ENCODE data around the gene IL2RG. TPM values are rescaled to one million over a fixed set of nuclear protein-coding genes. Genes with fewer than 3 reads are reported as not detected.

IL2RG gene
- total RNA-seq, 1 experiment from 2014 or later = not detected

DNA sequence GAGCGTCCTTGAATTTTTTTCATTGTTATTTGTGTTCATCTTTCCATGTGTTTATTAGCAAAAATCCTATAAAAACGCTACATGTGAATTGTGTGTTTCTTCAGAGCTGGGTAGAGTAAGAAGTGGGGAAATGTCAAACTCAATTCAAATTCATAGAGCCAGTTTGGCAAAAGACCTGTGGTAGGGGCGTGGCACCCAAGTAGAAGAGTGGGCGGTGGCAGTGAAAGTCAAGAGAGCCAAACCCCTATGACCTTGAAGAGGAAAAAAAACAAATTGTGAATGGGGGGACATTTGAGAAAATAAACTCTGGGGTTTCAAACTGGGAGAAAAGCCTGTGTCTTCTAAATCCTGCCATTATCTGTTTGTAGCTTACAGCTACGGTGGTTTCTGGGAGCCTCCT is 20.1 kb downstream of the IL2RG start:
- Mint-ChIP-seq H3K27me3 (ENCODE audit: low read depth) (peaks cover 12% of the 10 kb centered on the region), H3K36me3 (ENCODE audit: insufficient read depth in 1 of 3, low read depth in 3 of 3) (peaks cover 0 to 7% (median 0%) of the 10 kb centered on the region in 3 experiments; a peak in 3 of 7 replicates), H3K4me3 (no peak overlapping the region), H3K9me3 (peaks cover 53 to 66% of the 10 kb centered on the region in 2 experiments), H3K4me1 (peaks cover 3 to 5% of the 10 kb centered on the region in 2 experiments), H3K27ac (no peak overlapping the region)
- Histone ChIP-seq H3K23ac (ENCODE audit: insufficient read length, low read depth, low read length) (no peak overlapping the region), H3K9ac (ENCODE audit: extremely low read depth, insufficient read length, low read length) (no peak overlapping the region), H3K79me1 (ENCODE audit: insufficient read depth, low read depth, low read length, poor library complexity, severe bottlenecking) (no peaks in the 10 kb centered on the region), H3T11ph (ENCODE audit: low read length) (no peak overlapping the region), H3K4me1 (ENCODE audit: insufficient read depth, low read length) (no peaks in the 10 kb centered on the region), H2BK15ac (ENCODE audit: low read depth, low read length) (no peak overlapping the region), H4K91ac (ENCODE audit: insufficient read length, low read depth, low read length) (no peak overlapping the region), H3K9me3 (ENCODE audit: control insufficient read depth, low read depth, low read length) (peaks cover 16% of the 10 kb centered on the region), H3K14ac (ENCODE audit: insufficient read depth, low read length) (no peak overlapping the region), H4K5ac (ENCODE audit: insufficient read length, low read depth, low read length) (no peak overlapping the region), H3K79me2 (ENCODE audit: insufficient read depth, low read length) (no peaks in the 10 kb centered on the region), H2AFZ (ENCODE audit: low read length) (no peak overlapping the region), H3K4ac (ENCODE audit: low read depth, low read length) (no peak overlapping the region), H3K18ac (ENCODE audit: insufficient read length, low read depth, low read length) (no peak overlapping the region), H4K20me1 (ENCODE audit: control insufficient read depth, insufficient read depth, insufficient read length) (no peaks in the 10 kb centered on the region), H2BK12ac (ENCODE audit: insufficient read length, low read depth, low read length) (no peak overlapping the region), H2BK120ac (ENCODE audit: low read depth, low read length, poor library complexity, severe bottlenecking) (no peak overlapping the region), H4K8ac (replicated peaks; ENCODE audit: insufficient read length, low read depth, low read length) (no peak overlapping the region), H3K56ac (ENCODE audit: insufficient read length, low read depth, low read length) (no peak overlapping the region), H2BK20ac (ENCODE audit: low read depth, low read length, poor library complexity, severe bottlenecking) (no peak overlapping the region), H2AK5ac (ENCODE audit: insufficient read length, low read length) (no peak overlapping the region), H3K27ac (ENCODE audit: insufficient read length, low read depth, low read length) (no peak overlapping the region), H3K4me2 (ENCODE audit: insufficient read depth, insufficient read length, low read length) (no peak overlapping the region), H2BK5ac (ENCODE audit: insufficient read length, low read length) (no peak overlapping the region), H3K27me3 (ENCODE audit: insufficient read depth, low read length) (no peaks in the 10 kb centered on the region), H3K23me2 (ENCODE audit: insufficient read length, low read depth, low read length, poor library complexity, severe bottlenecking) (peaks cover 2% of the 10 kb centered on the region)
- no CpG with 5 or more reads among the region's 5 CpGs for WGBS (ENCODE audit: extremely low coverage, insufficient read length, low lambda C conversion rate)
- no peak for DNase-seq
- TF ChIP-seq, protein P1, sequence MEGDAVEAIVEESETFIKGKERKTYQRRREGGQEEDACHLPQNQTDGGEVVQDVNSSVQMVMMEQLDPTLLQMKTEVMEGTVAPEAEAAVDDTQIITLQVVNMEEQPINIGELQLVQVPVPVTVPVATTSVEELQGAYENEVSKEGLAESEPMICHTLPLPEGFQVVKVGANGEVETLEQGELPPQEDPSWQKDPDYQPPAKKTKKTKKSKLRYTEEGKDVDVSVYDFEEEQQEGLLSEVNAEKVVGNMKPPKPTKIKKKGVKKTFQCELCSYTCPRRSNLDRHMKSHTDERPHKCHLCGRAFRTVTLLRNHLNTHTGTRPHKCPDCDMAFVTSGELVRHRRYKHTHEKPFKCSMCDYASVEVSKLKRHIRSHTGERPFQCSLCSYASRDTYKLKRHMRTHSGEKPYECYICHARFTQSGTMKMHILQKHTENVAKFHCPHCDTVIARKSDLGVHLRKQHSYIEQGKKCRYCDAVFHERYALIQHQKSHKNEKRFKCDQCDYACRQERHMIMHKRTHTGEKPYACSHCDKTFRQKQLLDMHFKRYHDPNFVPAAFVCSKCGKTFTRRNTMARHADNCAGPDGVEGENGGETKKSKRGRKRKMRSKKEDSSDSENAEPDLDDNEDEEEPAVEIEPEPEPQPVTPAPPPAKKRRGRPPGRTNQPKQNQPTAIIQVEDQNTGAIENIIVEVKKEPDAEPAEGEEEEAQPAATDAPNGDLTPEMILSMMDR (conservative IDR thresholded peaks at IDR 0.05) = no peak
